GM23338 (cell line): Measurements from ENCODE around the gene TTC13. TPM values are rescaled to one million over a fixed set of nuclear protein-coding genes. Genes with fewer than 3 reads are reported as not detected.

Experiments used
- ATAC-seq: fragments of 200-7000 bp; cut with Tn5 transposase; 3 replicates; pipeline ENCODE4 v1.9.1; 2020
- DNase-seq: peaks from one replicate; pipeline ENCODE4 v3.0.0-alpha.2; 2015; ENCODE audit warnings: low spot score
- H2AFZ ChIP-seq: fragments of 200-600 bp; sonication (generic); 2 replicates; pipeline ENCODE4 v1.8.0; 2016; ENCODE audit warnings: antibody characterized with exemption, mild to moderate bottlenecking, moderate library complexity
- H3F3A ChIP-seq: fragments of 200-600 bp; sonication (generic); replicated peaks from 2 replicates; pipeline ENCODE4 v1.8.0; 2017; ENCODE audit warnings: antibody characterized with exemption, mixed run types, low read depth
- H3K27ac ChIP-seq: fragments of 200-600 bp; sonication (generic); 2 replicates; pipeline ENCODE4 v1.6.1; 2016; ENCODE audit warnings: low read depth
- H3K27me3 ChIP-seq: fragments of 200-600 bp; sonication (generic); 2 replicates; pipeline ENCODE4 v1.8.0; 2016; ENCODE audit warnings: mild to moderate bottlenecking, mixed run types, moderate library complexity; ENCODE audit not compliant: insufficient read depth
- H3K36me3 ChIP-seq: fragments of 200-600 bp; sonication (generic); 2 replicates; pipeline ENCODE4 v1.8.0; 2016; ENCODE audit warnings: mild to moderate bottlenecking; ENCODE audit not compliant: insufficient read depth
- H3K4me1 ChIP-seq: fragments of 200-600 bp; sonication (generic); 2 replicates; pipeline ENCODE4 v1.8.0; 2016; ENCODE audit warnings: mild to moderate bottlenecking, moderate library complexity; ENCODE audit not compliant: insufficient read depth
- H3K4me2 ChIP-seq: fragments of 200-600 bp; sonication (generic); 2 replicates; pipeline ENCODE4 v1.7.1; 2017; ENCODE audit warnings: mixed run types
- H3K4me3 ChIP-seq: fragments of 200-600 bp; sonication (generic); 2 replicates; pipeline ENCODE4 v1.6.1; 2016; ENCODE audit warnings: mixed run types
- H3K79me2 ChIP-seq: fragments of 200-600 bp; sonication (generic); replicated peaks from 2 replicates; pipeline ENCODE4 v1.8.0; 2017; ENCODE audit warnings: mild to moderate bottlenecking; ENCODE audit not compliant: insufficient read depth
- H3K9me2 ChIP-seq: fragments of 200-600 bp; sonication (generic); 2 replicates; pipeline ENCODE4 v1.8.0; 2017; ENCODE audit not compliant: insufficient read depth
- H4K20me1 ChIP-seq: fragments of 200-600 bp; sonication (generic); replicated peaks from 2 replicates; pipeline ENCODE4 v1.8.0; 2017; ENCODE audit warnings: mild to moderate bottlenecking; ENCODE audit not compliant: insufficient read depth
- H3K27ac Mint-ChIP-seq: 2 replicates; pipeline ENCODE4 v1.8.0; 2020; ENCODE audit warnings: inconsistent platforms, mild to moderate bottlenecking, moderate library complexity, mixed read lengths
- H3K27me3 Mint-ChIP-seq: 3 replicates; pipeline ENCODE4 v1.8.0; 2022; ENCODE audit warnings: low read depth, mild to moderate bottlenecking, moderate library complexity, mixed read lengths, inconsistent platforms; ENCODE audit not compliant: insufficient read depth, poor library complexity
- H3K36me3 Mint-ChIP-seq: 3 replicates; pipeline ENCODE4 v1.8.0; 2021; ENCODE audit warnings: low read depth, mild to moderate bottlenecking, inconsistent platforms, moderate library complexity, mixed read lengths
- H3K4me1 Mint-ChIP-seq: 3 replicates; pipeline ENCODE4 v1.8.0; 2020; ENCODE audit warnings: mild to moderate bottlenecking, inconsistent platforms, mixed read lengths
- H3K4me3 Mint-ChIP-seq: 3 replicates; pipeline ENCODE4 v1.8.0; 2021; ENCODE audit warnings: moderate library complexity, mild to moderate bottlenecking, inconsistent platforms, mixed read lengths
- H3K9me3 Mint-ChIP-seq: 3 replicates; pipeline ENCODE4 v1.8.0; 2020; ENCODE audit warnings: moderate library complexity, mild to moderate bottlenecking, inconsistent platforms, mixed read lengths
- CREB1 ChIP-seq: fragments of 250-450 bp; sonication (Bioruptor Pico); IDR thresholded peaks from 2 replicates; pipeline ENCODE4 v1.5.0; 2020; ENCODE audit warnings: low read depth, mild to moderate bottlenecking, moderate library complexity
- EZH2 ChIP-seq: fragments of 200-600 bp; sonication (generic); IDR thresholded peaks from one replicate; pipeline ENCODE4 v1.8.0; 2017; ENCODE audit warnings: antibody characterized with exemption, mild to moderate bottlenecking, low read depth; ENCODE audit not compliant: unreplicated experiment
- JUNB ChIP-seq: IDR thresholded peaks from one replicate; pipeline ENCODE4 v1.6.1; 2016; ENCODE audit warnings: antibody characterized with exemption; ENCODE audit not compliant: unreplicated experiment
- STAT1 ChIP-seq: IDR thresholded peaks from one replicate; pipeline ENCODE4 v1.6.1; 2016; ENCODE audit warnings: antibody characterized with exemption; ENCODE audit not compliant: unreplicated experiment
- ZNF114 ChIP-seq: fragments of 250-450 bp; sonication (Bioruptor Pico); IDR thresholded peaks from 2 replicates; pipeline ENCODE4 v1.5.0; 2020; ENCODE audit warnings: mild to moderate bottlenecking, moderate library complexity
- ZNF331 ChIP-seq: fragments of 250-450 bp; sonication (Bioruptor Pico); IDR thresholded peaks from 2 replicates; pipeline ENCODE4 v1.5.0; 2020; ENCODE audit warnings: low read depth, mild to moderate bottlenecking, moderate library complexity
- polyA plus RNA-seq: library from polyadenylated mRNA; unstranded; fragments of >200 nt; fragmentation: Nextera tagmentation; extraction: Ambion mirVana; gene quantifications from 2 replicates; pipeline ENCODE4 v1.2.1, GENCODE V29; 2016
- total RNA-seq: library from RNA; depleted of rRNA; stranded (reverse); fragments of >200 nt; shearing (Covaris generic); gene quantifications from 2 replicates; pipeline ENCODE4 v1.2.3, GENCODE V29; 2014
- TF ChIP-seq, protein P1 (sequence below), 2 experiments: fragments of 200-600 bp in 1 of 2; sonication (generic) in 1 of 2; conservative IDR thresholded peaks; 2 replicates each; pipeline versions ENCODE4 v1.5.1 to v1.6.1; 2016 to 2017; ENCODE audit warnings: antibody characterized with exemption in 2 of 2, low read depth in 2 of 2, mild to moderate bottlenecking in 2 of 2, moderate library complexity in 1 of 2
- TF ChIP-seq, protein P2 (sequence below): fragments of 250-450 bp; sonication (Bioruptor Pico); IDR thresholded peaks from 2 replicates; pipeline ENCODE4 v1.5.0; 2020; ENCODE audit warnings: mild to moderate bottlenecking, moderate library complexity

The TTC13 gene
- total and polyA plus RNA-seq, 2 experiments from 2014 or later = 3.8 to 9.4 TPM

DNA sequence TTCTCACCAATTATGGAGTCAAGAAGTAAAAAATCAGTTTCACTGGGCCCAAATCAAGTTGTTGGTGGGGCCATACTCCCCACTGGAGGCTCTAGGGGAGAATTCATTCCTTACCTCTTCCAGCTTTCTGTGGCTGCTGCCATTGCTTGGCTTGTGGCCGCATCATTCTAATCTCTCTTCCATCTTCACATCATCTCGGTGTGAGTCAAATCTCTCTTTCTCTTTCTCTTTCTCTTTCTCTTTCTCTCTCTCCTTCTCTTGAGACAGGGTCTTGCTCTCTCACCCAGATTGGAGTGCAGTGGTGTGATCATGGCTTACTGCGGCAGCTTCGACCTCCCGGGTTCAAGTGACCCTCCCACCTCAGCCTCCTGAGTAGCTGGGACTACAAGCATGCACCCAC is 33.3 kb upstream of the TTC13 start:
- H3K4me2 ChIP-seq = no peak overlapping the region
- Mint-ChIP-seq H3K4me3 (no peak overlapping the region), H3K9me3 (peaks cover 9% of the 10 kb centered on the region; the same call in 2 of the 3 replicates), H3K27ac (no peak overlapping the region), H3K36me3 (no peaks in the 10 kb centered on the region), H3K4me1 (no peaks in the 10 kb centered on the region), H3K27me3 (peaks cover 4% of the 10 kb centered on the region)
- H3K9me2 ChIP-seq = no peaks in the 10 kb centered on the region
- ATAC-seq = no peak
- H4K20me1 ChIP-seq = no peaks in the 10 kb centered on the region
- H3F3A ChIP-seq = no peaks in the 10 kb centered on the region
- no peaks in the 10 kb centered on the region for H3K79me2 ChIP-seq
- no peak overlapping the region for H3K4me3 ChIP-seq
- no peak overlapping the region for H2AFZ ChIP-seq
- H3K27me3 ChIP-seq = peaks cover 7% of the 10 kb centered on the region; the same call in 1 of the 2 replicates
- TF ChIP-seq EZH2 = no peak
- TF ChIP-seq ZNF114 = no peak
- TF ChIP-seq STAT1 = no peak
- no peak for TF ChIP-seq CREB1 (CRISPR knock-in tag)
- TF ChIP-seq, protein P1, sequence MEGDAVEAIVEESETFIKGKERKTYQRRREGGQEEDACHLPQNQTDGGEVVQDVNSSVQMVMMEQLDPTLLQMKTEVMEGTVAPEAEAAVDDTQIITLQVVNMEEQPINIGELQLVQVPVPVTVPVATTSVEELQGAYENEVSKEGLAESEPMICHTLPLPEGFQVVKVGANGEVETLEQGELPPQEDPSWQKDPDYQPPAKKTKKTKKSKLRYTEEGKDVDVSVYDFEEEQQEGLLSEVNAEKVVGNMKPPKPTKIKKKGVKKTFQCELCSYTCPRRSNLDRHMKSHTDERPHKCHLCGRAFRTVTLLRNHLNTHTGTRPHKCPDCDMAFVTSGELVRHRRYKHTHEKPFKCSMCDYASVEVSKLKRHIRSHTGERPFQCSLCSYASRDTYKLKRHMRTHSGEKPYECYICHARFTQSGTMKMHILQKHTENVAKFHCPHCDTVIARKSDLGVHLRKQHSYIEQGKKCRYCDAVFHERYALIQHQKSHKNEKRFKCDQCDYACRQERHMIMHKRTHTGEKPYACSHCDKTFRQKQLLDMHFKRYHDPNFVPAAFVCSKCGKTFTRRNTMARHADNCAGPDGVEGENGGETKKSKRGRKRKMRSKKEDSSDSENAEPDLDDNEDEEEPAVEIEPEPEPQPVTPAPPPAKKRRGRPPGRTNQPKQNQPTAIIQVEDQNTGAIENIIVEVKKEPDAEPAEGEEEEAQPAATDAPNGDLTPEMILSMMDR (conservative IDR thresholded peaks at IDR 0.05; ENCODE audit: low read depth in 2 of 2) = no peak
- TF ChIP-seq ZNF331 (CRISPR knock-in tag) = no peak
- TF ChIP-seq, protein P2, sequence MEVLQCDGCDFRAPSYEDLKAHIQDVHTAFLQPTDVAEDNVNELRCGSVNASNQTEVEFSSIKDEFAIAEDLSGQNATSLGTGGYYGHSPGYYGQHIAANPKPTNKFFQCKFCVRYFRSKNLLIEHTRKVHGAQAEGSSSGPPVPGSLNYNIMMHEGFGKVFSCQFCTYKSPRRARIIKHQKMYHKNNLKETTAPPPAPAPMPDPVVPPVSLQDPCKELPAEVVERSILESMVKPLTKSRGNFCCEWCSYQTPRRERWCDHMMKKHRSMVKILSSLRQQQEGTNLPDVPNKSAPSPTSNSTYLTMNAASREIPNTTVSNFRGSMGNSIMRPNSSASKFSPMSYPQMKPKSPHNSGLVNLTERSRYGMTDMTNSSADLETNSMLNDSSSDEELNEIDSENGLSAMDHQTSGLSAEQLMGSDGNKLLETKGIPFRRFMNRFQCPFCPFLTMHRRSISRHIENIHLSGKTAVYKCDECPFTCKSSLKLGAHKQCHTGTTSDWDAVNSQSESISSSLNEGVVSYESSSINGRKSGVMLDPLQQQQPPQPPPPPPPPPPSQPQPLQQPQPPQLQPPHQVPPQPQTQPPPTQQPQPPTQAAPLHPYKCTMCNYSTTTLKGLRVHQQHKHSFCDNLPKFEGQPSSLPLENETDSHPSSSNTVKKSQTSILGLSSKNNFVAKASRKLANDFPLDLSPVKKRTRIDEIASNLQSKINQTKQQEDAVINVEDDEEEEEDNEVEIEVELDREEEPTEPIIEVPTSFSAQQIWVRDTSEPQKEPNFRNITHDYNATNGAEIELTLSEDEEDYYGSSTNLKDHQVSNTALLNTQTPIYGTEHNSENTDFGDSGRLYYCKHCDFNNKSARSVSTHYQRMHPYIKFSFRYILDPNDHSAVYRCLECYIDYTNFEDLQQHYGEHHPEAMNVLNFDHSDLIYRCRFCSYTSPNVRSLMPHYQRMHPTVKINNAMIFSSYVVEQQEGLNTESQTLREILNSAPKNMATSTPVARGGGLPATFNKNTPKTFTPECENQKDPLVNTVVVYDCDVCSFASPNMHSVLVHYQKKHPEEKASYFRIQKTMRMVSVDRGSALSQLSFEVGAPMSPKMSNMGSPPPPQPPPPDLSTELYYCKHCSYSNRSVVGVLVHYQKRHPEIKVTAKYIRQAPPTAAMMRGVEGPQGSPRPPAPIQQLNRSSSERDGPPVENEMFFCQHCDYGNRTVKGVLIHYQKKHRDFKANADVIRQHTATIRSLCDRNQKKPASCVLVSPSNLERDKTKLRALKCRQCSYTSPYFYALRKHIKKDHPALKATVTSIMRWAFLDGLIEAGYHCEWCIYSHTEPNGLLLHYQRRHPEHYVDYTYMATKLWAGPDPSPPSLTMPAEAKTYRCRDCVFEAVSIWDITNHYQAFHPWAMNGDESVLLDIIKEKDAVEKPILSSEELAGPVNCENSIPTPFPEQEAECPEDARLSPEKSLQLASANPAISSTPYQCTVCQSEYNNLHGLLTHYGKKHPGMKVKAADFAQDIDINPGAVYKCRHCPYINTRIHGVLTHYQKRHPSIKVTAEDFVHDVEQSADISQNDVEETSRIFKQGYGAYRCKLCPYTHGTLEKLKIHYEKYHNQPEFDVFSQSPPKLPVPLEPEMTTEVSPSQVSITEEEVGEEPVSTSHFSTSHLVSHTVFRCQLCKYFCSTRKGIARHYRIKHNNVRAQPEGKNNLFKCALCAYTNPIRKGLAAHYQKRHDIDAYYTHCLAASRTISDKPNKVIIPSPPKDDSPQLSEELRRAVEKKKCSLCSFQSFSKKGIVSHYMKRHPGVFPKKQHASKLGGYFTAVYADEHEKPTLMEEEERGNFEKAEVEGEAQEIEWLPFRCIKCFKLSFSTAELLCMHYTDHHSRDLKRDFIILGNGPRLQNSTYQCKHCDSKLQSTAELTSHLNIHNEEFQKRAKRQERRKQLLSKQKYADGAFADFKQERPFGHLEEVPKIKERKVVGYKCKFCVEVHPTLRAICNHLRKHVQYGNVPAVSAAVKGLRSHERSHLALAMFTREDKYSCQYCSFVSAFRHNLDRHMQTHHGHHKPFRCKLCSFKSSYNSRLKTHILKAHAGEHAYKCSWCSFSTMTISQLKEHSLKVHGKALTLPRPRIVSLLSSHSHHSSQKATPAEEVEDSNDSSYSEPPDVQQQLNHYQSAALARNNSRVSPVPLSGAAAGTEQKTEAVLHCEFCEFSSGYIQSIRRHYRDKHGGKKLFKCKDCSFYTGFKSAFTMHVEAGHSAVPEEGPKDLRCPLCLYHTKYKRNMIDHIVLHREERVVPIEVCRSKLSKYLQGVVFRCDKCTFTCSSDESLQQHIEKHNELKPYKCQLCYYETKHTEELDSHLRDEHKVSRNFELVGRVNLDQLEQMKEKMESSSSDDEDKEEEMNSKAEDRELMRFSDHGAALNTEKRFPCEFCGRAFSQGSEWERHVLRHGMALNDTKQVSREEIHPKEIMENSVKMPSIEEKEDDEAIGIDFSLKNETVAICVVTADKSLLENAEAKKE (CRISPR knock-in tag) = no peak
- no peak for TF ChIP-seq JUNB
- H3K27ac ChIP-seq = no peak overlapping the region
- H3K36me3 ChIP-seq = no peaks in the 10 kb centered on the region
- no peak for DNase-seq
- no peaks in the 10 kb centered on the region for H3K4me1 ChIP-seq
